Right lung (tissue), 5 donors: ENCODE measurements around the gene SLAMF8. TPM values are rescaled to one million over a fixed set of nuclear protein-coding genes. Genes with fewer than 3 reads are reported as not detected.

Source experiments
- DNase-seq, 2 donors: peaks; one replicate each; pipeline ENCODE4 v3.0.0-alpha.2; 2013
- polyA plus RNA-seq, 5 donors: library from polyadenylated mRNA; unstranded; fragments of 120-200 nt; gene quantifications; one replicate each; pipeline versions ENCODE4 v1.2.1 to v1.2.3, GENCODE V29; 2013; ENCODE audit warnings: inconsistent platforms in 1 of 5, low replicate concordance in 1 of 5; ENCODE audit not compliant: insufficient read length in 5 of 5, insufficient read depth in 1 of 5

Gene SLAMF8
- polyA plus RNA-seq, 5 donors = 0.58 to 1.9 (median 1.0) TPM

DNA sequence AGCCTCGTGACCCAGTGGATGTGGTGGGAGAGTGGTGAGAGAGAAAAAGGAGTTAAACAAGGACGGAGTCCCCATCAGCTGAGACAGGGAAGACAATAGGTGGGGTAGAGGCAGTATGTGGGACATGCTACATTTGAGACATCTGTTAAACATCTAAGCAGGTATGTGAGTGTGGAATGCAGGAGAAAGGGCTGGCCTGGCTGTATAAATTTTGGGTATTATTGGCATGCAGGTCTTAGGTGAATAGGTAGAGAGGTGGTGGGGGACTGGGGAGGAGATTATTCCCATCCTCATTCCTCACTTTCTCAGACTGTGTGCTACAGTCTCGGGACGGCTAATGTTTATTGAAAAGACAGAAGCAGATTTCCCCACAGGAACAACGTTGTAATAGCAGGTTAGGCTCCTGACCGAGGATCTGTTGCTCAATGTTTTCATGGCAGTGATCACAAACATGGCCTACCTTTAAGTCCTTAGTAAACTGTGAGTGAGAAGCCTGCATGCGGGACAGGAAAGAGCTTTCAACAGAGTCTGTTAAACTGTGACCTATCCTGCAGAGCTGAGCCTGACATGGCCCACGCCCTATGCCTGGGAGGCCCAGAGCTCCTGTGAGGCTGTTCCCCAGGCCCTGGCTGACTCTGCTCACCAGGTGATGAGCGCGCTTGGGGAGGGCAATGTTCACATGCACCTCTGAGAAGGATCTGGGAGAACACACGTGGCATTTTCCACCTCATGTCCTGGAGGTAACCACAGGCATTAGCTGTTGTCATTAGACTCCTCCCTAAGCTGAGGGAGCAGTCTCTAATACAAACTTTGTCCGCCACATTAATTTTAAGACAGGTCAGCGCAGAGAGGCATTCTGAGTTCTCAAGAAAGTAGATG lies 19.3 kb downstream of the SLAMF8 start:
- DNase-seq = no peak

DNA sequence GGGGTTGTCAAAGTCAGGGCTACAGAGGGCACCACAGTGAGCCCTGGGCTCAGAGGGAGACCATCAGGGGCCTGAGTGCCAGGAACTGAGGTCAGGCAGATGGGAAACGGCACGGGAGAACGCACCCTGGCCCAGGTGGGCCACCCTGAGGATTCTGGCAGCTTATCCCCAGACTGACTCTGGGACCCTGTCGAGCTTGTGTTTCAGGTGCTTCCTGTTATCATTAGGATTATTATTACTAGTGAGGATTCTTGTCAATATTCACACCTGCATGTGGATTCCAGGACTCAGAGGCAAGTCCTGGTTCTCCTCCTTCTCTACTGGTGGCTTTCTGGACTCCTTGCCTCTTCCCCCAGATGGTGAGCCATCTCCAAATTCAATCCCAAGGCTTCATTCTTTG lies 20.6 kb downstream of the SLAMF8 start:
- DNase-seq = no peak

GRCh38 chr1:159848326-159848725 lies 21.7 kb downstream of the SLAMF8 start:
- no peak for DNase-seq

GRCh38 chr1:159849626-159850366 lies 23.1 kb downstream of the SLAMF8 start:
- DNase-seq = no peak

DNA sequence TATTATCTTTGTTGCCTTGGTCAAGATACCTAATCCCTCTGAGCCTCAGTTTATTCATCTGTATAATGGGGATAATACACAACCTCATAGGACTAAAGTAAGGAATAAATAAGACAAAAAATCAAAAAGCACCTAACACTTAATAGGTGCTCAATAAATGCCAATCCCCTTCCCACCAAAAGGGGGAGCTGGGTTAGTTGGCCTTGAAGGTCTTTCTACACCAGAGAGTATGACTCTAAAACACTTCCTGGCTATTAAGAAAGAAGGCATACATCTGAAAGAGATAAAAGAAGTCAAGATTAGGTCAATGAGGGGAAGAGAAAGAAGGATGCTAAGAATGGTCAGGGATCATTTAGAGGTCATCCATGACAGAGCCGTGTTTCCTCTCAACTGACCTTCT lies 24.7 kb downstream of the SLAMF8 start:
- DNase-seq = no peak

DNA sequence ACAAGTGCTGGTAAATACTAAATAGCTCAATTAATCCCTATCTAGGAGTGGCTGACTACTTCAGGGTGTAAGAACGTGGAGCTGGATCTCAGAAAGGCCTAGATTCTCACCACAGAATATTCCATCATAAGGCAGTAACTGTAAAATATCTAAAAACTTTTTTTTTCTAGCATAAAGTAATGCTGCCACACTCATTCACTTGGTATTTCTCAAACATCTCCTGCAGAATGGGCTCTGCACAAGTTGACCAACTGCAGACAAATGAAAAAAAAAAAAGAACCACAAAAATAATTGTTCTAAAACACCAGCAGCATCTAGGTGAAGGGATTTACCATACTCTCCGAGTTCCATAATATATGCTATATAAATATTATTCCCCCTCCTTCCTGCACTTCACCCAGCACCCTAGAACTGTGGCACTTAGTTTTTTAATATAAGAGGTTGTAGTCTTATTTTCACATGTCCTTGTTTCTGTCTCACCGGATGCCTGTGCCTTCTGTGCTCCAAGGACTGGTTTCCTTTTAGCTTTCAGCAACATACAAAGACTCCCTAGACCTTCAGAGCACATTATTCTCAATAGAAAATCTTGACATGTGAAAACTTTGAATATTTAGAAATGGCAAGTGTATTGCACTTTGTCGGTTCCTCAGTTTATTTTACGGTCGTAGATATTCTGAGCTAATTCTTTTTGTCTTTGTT lies 26.9 kb downstream of the SLAMF8 start:
- DNase-seq = no peak

DNA sequence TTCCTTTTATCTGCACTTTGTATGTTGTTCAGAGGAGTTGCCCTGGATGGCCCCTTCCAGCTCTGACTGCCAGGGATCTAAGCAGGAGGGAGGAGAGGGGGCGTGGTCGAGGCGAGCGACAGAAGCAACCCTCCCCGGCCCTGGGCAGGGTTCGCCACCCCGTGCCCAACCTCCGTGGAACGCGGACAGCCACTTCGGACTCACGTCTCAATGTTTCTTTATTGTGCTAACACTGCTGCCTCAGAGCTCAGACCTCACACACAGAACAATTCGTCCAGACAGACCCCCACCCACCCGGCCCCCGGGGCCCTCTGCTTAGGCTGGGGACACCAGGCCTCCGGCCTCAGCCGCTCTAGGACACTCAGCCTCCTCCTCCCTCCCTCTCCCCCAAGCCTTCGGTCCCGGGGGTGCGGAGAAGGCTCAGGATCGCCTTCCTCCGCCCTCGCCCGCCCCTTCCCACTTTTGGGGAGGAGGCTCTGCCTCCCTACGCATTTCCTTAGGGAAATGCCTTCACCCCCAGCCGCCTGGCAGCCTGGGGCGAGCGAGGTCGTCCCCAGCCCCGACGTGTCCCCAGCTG lies 27.5 kb downstream of the SLAMF8 start:
- DNase-seq = peak; percentile 50 to 57

- DNase-seq = peak; percentile 80 to 83
Measured at GRCh38 chr1:159854693-159855192, 28.1 kb downstream of the SLAMF8 start.

GRCh38 chr1:159855709-159856108 lies 29.0 kb downstream of the SLAMF8 start:
- DNase-seq = no peak

DNA sequence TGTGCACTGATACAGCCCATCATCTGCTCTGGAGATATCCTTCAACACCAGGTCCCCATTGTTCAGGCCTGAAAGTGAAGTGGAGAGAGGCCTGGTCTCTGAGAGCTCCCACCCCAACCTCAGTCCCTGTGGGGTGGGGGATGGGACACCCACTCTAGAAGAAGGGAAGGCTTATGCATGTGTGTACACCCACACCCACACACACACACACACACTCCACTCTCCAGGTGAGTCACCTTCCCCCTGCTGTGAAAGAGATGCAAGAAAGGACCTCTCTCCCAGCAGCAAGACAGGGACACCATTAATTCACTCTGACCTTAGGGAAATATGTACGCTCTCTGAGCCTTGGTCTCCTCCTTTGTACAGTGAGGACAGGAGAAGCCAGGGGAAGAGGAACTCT lies 29.9 kb downstream of the SLAMF8 start:
- DNase-seq = no peak

DNA sequence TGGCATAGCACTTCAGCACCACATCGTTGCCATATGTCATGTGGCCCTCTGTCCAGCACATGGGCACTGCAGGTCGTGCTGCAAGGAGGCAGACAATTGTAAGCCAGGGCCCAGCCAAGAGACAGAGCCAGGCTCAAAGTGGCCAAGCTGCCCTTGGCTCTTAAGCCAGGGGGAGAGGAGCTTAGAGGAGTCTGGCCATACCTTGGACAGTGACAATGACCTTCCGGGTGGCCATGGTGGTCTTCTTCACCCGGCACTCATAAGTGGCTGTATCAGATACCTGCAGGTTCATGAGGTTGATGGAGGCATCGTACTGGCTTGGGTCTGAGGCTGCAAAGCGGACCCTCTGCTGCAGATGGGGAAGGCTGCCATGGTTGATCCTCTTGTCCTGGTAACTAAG lies 31.2 kb downstream of the SLAMF8 start:
- DNase-seq = no peak

GRCh38 chr1:159859767-159860322 lies 33.2 kb downstream of the SLAMF8 start:
- no peak for DNase-seq

DNA sequence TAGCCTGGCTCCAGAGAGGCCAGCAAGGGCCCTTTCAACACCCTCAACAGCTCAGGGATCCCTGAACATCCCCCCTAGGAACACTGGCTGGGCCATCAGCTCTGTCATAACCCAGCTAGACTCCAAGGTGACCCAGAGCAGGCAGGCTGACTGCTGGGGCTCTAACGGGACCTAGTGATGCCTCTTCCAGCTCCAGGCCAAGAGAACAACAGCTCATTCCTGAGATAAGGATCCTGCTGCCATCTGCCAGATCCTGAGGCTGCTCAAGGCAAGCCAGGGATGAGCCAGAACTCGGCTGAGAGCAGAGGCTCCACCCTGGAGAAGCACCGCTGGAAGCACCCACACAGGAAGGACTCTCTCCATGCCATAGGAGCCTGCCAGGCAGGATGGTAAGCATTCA lies 33.8 kb downstream of the SLAMF8 start:
- DNase-seq = no peak

GRCh38 chr1:159861218-159861617 lies 34.5 kb downstream of the SLAMF8 start:
- no peak for DNase-seq

DNA sequence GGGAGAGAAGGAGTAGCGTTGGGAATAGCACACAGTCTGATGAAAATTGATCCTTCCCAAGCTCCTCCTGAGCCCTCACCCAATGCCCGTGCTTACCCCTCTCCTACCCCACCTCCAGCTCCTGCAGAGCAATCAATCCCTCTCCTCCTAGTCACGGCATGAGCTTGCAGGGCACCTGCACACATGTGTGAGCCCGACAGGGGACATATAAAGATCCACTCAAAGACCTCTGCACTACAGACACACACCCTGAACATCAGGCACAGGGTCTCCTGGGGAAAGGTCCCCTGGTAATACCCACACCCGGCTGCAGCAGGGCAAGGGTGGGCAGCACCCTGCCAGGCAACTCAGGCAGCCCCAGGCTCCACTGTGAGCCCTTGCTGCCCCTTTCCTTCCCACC lies 35.4 kb downstream of the SLAMF8 start:
- DNase-seq = no peak

DNA sequence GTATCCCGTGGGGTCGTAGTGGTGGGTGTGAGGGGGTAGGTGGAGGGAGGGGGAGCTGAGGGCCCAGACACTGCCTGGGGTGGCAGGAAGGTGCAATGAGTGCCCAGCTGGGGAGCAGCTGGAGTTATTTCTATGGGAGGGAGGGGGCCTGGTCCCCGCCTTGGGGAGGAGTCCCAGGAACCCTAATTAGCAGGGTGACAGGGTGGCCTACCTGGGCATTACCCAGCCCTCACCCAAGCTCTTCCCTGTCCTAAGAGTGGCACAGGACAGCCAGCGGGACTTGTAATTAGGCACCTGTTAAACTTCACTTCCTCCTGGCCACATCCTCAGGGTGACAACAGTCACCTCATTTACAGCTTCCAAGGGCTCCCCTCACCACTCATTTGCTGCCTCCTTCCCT lies 35.9 kb downstream of the SLAMF8 start, which contains the start of gene VSIG8:
VSIG8 (minus strand) TSS at position 101 of the 400 bp plus-strand sequence. CDS start 136 bp downstream, outside the sequence.
- no peak for DNase-seq

GRCh38 chr1:159864262-159864661 lies 37.6 kb downstream of the SLAMF8 start:
- DNase-seq = no peak

GRCh38 chr1:159866066-159866465 lies 39.4 kb downstream of the SLAMF8 start:
- DNase-seq = no peak

DNA sequence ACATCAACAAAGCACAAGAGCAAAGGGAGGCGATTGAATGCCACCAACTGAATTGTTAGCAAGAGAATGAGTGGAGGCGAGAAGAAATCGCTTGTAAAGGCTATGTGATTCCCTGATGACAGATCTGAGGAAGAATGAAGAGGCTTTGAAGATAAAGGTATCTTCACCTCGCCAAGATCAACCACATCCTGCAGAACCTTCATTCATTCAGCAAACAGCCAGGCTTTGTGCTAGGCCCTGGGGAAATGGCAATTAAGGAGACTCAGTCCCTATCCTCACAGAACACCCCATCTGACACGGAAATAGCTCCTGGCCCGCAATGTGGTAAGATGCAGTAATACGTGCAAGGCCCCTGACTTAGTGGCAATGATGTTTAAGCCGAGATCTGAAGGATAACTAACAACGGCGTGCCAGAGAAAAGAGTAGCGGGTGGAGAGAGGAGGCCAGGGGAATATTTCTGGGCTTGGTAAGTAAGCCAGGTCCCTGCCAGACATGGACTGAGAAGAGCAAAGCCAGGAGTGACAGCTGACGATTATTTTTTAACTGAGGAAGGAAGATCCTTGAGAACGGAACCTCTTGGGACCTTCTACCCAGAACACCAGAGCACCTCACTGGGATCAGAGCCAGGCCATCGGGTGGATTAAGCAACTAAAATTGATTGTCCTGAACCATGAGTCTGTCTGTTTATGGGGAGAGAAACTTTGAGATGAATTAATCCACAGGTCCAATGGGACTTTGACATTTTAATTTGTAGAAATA lies 40.4 kb downstream of the SLAMF8 start:
- no peak for DNase-seq

- peak; percentile 48 to 61 for DNase-seq
Measured at GRCh38 chr1:159867664-159868026, 41.0 kb downstream of the SLAMF8 start.

DNA sequence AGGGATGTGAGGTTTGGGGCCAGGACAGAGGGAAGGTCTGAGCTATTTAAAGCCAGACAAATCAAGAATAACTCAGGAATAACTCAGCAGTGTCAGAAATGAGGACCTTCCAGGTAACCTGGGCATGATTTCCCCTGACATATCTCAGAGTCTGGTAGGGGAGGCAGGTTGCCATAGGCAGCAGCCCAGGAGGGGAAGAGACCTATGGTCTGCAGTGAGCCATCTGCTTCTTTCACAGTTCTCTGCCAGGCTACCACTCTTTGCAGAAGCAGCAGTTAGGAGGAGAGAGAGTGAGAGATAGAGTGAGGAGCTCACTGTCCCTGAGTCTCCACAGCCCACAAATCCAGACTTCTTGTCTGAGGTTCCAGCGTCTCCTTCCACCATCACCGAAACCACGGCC lies 42.1 kb downstream of the SLAMF8 start:
- DNase-seq = no peak
